HG02642 (cell line): ENCODE data around the gene CPOX.
"Not testable (repeated sequence)": the region's sequence is repeated elsewhere in the genome, so short reads cannot be mapped to it uniquely, and the experiment has no call there.

Experiments used
- ATAC-seq: cut with Tn5 transposase; IDR thresholded peaks from one replicate; pipeline ENCODE4 v1.9.1; 2021; ENCODE audit warnings: mild to moderate bottlenecking; ENCODE audit not compliant: unreplicated experiment, poor library complexity

The CPOX gene

DNA sequence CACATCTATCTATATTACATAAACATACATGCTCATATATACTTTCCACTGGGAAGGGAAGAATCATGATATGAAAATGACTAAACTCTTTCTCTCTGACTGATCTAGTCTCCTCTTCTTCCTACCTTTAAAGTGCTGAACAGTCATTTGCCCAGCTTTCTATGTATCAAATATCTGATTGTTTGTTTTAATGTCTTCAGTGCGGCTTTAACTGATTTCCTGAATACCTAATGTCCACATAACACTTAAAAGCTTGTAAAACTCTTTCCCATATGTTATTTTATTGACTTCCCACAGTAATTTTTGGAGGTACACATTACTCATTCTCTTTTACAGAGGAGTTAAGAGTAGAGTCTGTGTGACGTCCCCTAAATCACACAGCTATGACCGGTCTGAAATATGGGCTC lies 28.2 kb downstream of the CPOX start:
- ATAC-seq = no peak

DNA sequence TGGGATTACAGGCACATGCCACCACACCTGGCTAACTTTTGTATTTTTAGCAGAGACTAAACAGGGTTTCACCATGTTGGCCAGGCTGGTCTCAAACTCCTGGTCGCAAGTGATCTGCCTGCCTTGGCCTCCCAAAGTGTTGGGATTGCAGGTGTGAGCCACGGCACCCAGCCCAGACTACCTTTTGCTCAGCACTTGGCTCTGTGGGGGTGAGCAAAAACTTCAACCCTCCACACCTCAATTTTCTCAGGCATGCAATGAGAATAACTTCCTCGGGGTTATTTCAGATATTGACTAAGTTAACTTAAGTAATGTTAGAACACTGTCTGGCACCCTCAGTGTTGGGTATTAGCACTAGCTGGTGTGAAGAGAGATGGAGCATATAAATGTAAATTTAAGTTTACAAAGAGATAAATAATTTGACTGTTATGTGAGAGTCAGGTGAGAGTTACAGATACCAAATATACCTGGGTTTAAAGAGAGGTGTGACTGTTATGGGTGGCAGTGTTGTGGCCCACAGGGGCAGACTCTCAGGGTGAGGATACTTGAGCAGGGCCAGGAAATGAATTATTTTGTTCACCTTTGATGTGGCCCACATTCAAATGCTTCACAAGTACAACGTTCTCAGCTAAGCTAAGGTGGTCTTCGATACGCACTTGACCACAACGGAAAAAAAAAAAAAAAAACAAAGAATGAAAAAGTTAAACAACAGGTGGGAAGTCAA lies 29.0 kb downstream of the CPOX start:
- ATAC-seq = peak; percentile 19

DNA sequence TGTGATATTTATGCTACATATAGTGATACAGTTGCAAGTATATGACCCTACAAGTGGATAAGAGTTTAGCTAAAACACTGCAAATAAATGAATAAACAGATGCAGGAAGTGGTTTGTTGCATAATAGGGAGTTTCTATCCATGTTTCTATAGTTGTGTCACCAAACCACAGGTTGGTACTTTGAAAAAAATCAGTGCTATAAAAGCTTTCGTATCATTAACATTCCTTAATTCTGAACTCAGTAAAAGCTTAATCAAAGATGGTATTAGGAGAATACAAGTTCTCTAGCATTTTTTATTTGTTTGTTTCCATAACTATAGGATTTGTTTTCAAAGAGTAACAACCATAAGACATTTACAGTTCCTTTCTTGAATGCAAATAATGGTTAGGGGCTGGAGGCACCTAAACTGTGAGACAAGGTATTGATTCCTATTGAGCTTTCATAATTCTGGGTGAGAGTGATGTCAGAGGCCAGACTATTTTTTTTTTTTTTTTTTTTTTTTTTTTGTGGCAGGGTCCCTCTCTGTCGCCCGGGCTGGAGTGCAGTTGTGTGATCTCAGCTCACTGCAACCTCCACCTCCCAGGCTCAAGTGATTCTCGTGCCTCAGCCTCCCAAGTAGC lies 29.6 kb downstream of the CPOX start:
- ATAC-seq = peak; percentile 59

DNA sequence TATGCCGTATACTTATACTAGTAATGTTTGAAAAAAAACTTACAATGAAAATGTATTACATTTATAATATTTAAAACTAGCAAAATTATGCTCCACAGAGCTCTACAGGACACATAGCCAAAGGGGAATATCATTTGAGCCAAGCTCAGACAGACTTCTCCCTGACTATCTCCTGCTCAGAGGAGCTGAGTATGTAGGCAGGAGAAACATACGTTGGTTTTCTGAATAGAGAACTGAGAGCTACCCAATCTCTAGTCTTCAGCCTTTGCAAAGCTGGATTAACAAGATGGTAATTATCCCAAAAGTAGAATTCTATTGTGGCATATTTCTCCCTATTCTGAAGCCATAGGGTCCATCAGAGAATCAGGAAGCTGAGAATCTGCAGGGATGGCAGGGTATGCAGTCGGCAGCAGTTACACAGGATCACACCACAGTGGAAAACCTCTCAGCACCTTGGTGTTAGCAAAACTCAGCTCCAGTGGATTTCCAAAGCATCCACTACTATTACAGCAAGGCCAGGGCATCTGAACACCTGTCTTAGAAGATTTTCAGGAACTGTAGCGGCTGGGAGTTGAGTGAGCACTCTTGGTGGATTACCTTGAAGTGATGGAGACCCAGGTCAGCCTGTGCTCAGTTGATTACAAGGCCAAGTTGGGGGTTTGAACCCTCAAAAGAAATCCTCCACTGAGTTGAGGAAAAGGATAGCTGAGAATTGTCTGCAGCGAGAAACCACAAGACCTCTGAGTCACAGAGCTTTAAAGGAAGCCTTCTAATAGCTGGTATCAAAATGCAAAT lies 31.5 kb downstream of the CPOX start:
- ATAC-seq = no peak

DNA sequence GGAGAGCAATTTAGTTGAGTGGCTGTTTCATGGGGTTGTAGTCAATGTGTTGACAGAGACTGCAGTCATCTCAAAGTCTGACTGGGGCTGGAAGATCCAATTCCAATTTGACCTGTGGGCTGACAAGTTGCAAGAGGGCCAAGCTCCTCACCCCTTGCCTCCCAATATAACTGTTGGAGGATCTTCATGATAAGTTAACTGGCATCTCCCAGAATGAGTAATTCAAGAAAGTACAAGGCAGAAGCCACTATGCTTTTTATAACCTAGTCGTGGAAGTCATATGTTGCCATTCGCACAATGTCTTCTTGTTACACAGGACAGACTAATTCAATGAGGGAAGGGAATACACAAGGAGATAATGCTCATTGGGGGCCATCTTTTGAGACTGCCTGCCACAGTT lies 32.5 kb downstream of the CPOX start:
- ATAC-seq = no peak

DNA sequence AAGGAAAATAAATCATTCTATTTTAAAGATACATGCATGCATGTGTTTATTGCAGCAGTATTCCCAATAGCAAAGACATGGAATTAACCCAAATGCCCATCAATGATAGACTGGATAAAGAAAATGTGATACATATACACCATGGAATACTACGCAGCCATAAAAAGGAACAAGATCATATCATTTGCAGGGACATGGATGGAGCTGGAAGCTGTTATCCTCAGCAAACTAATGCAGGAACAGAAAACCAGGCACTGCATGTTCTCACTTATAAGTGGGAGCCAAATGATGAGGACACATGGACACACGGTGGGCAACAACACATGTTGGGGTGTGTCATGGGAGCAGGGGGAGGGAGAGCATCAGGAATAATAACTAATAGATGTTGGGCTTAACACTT lies 33.6 kb downstream of the CPOX start:
- not testable (repeated sequence) for ATAC-seq

DNA sequence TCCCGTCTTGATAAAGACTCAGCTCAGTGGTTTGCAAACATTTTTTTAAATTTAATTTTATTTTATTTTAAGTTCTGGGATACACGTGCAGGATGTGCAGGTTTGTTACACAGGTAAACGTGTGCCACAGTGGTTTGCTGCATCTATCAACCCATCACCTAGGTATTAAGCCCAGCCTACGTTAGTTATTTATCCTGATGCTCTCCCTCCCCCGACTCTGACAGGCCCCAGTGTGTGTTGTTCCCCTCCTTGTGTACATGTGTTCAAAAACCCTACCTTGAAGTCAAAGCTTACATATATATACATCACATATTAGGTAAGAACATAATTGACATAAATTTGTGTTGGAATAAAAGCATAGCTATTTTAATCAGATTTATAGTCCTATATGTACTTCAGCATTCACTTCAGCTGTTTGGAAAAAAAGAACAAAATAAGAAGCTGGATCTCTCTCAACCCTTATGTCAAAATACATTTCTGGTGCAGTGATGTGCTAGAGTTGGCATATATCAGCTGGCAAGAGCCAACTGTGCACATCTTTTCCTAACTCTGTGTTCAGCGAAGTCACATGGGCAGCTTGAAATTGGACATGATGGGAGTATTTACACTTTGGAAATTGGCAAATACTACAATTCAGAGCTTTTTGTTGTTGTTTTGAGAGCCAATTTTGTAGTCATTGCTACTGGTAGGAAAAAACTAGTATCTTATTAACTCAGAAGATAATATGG lies 35.1 kb downstream of the CPOX start:
- no peak for ATAC-seq

DNA sequence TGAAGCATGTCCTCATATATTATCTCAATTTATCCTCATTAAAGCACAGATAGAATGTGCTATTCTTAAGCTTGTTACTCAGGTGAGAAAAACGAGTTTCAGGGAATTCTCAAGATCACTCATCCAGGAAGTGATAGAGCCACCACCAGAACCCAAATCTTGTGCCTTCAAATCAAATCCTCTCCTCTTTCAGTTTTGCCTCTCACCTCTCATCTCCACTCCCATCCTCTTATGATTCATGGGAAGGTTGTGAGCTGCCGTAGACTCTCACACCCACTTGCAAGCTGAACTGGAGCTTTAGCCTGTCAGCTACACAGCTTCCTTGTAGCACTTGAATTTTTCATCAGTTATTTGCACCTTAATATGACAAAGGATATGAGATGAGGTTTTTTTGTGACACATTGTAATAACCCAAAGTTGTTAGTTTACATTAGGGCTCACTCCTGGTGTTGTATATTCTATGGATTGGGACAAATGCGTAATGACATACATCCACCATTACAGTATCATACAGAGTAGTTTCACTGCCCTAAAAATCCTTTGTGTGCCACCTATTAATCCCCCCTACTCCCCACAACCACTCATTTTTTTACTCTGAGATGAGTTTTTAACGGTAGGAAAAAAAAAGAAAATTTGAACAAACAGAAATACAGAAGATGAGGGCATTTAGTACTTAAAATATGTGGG lies 35.9 kb downstream of the CPOX start:
- no peak for ATAC-seq

DNA sequence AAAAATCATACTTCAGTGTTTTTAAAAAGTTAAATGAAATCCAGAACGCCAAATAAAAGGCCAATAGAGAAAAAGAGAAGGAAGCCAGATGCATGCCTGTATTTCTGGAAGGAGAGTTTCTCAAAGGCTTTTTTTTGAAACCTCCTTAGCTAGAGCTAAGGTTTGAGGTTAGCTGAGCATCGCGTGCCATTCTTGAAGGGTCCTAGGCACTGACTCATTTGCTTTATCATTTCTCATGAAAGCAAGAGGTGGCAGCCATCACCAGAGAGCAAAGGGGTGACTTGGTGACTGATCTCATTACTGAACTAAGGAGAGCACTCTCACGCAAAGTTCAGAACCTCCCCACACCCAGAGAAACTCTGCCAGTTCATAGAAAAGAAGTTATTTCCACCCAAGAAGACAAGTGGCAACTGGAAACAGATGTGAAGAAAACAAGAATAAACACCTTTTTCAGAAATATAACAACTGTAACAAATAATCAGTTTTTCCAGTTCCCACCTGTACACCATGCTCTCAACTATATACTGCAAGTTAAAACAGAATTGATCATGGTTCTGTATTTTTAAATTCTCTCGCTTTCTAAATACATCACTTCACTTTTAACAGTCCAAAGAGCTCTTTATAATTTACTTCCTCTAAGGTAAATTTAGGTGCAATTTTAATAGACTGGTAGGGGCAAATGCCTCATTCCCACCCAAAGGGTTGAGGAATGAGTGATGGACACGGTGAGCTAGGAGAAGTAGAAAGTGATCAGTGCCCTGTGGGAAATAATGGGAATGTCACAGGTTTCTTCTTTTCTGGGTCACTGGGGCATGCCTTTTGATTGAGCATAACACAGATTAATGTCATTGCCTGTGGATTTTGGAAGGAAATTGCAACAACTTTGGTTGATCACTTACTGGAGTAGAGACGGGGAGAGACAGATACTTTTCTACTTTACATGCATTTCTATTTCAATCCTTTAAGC lies 37.0 kb downstream of the CPOX start:
- peak; percentile 79 for ATAC-seq

DNA sequence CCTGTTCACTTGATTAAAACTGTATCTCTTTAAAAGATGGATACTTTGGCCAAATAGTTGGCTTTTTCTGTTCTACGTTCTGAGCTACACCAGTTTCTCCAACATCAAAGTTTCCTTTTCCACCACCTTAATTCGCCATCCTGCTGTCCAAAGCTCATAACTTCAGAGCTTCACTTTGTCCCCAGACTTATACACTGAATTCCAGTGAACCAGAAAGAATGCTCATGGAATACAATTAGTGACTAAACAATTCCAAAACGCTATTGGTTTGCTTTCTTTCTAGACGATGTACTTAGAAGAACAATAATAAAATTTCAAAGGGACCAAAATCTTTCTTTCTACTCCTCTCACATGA lies 38.4 kb downstream of the CPOX start:
- ATAC-seq = no peak

DNA sequence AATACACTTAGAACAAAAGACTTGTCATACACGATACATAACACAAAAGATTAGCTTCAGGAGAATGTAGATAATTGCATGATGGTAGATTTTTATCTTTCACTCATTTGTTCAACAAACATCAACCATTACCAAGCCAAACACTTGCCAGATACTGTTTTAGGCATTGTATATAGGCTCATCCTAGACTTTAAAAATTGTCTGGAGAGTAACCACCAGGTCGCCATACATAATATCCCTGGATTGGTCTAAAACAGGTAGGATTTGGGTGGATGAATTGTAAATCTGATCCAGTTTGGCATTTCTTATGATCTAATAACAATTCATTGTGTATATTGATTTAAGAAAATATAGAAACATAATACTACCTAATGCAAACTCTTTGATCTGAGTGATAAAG lies 38.8 kb downstream of the CPOX start:
- ATAC-seq = no peak

DNA sequence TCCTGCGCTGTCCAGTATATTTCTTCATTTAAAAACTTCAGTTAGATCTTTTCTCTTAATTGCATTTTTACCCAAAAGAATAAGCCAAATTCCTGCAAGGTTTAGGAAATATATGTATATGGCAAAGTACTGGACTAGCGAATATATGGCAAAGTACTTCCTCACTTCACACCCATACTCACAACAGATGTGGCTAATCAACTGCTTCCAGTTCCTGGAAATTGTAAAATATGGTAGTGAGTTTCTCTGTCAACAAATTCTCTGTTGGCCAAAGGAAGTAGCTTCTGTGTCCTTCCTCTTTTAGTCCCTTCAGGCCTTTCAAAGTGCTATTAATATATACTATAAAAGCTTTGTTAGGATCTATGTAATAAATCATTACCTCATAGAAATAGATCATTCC lies 39.7 kb downstream of the CPOX start:
- ATAC-seq = no peak

DNA sequence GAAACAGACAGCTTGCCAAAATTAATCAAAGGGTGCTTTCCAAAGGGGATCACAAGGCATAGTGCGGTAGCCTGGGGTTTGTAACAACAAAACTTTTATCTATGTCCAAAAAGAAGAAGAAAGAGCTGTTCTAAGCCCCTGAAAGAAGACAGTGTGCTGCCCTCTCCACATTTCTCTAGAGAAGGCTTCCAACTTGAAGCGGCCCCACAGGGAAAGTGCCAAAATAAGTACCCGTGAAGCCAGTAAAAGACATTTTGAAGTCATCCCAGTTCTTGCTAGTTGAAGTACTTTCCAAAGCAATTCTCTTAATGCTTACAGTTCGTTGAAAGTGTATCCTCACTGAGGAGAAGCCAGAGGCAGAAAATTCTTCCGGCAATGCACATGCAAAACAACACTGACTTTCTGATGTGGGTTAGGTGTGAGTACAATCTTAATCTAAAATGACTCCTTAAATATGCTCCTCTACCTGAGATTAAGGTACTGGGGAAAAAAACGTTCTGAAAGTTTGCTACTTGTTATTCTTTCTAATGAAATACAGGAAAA lies 40.3 kb downstream of the CPOX start:
- no peak for ATAC-seq

DNA sequence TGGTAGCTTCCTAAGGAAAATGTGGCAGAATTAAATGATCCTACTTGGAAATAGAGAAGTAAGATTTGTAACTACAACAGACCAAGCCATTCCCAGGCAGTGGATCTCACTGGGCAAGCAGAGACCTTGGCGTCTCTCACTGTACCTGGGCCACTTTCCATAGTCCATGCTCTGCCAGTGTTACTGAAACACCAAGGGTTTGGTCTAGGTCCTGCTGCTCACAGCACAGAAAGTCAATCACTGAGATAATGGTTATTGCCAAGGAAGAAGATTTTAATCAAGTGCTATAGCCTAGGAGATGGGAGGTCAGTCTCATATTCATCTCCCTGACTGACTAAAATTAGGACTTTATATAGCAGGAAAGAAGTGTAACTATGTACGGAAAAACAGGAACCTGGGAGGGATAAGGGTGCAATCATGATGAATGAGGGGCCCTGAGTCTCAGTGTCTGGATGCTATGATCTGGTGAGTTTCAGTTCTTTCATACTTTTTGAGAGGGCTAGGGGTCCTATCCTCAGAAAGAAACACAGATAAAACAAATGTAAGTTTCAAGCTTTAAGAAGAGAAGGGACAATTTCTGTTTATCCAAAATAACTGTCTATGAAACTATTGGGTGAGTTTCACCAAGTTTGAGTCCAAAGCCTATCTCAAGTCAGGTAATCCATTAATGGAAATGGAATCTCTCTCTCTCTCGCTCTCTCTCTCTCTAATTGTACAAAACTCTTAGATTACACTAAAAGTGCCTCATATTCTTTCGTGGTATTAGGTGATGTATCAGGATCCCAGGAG lies 41.0 kb downstream of the CPOX start:
- ATAC-seq = no peak

DNA sequence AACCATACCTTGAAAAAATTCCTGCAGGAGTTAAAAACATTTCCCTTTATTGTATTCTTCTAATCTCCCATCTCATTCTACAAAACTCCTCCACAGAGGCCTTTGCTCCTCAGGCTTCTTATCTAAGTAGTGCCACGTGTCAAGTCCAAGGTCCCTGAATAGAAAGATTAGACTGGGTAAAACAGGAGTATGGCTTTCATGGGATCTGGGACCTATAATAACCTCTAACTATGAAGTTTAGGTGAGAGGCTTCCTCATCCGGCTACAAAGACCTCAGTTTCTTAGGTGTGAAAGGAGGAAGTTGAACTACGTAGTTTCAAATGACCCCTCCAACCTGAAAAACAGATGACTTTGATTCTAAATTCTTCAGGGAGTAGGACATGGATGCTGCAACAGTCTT lies 41.7 kb downstream of the CPOX start:
- no peak for ATAC-seq

DNA sequence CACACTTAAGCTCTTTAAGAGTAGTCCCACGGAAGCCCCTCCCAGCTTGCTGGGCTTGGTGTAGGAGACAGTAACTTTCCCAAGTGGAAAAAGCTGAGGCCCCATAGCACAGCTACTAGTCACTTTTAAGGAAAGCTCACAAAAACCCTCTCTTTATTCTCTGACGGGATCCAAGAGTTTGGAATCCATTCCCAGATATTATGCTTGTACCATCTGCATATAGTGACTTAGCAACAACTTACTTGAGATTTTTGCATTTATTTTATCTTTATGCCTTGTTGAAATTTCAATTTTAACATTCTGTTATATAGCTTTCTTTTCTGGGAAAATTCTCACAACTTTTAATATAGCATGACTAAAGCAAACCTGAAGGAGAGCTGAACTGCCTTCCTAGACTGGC lies 42.2 kb downstream of the CPOX start:
- no peak for ATAC-seq

DNA sequence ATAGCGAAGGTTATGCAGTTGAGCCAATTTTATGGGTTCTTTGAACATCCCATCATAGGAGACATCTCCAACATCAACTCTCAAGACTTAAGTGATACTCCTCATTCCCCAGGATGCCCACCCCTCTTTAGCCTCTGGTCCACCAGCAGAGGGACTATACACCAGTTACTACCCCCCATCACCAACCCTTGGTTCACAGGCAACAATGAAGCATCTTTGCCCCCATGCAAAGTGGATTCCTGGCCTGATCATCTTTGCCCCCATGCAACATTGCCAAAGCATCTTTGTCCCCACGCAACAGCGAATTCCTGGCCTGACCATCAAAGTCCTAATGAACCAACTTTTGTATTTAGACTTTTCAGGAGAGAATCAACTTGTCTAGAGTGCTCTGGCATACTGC lies 42.6 kb downstream of the CPOX start:
- no peak for ATAC-seq

DNA sequence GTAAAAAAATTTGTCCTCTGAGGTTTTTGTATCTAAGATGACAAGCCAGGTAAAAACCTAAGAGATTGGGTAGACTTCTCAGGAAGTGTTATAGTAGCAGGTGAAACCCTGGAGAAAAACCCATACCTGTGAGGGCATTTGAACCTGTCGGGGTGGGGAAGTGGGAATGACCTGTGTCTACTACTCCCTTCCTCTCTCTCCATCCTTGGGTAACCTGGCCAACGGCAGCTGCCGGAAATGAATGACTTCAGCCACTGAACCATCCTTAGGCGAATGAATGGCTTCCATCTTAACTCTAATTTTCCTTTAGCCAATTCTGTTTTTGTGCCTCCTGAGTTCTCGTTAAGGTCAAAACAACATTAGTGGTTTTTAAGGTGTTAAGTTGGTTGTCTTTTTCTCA lies 44.9 kb downstream of the CPOX start:
- no peak for ATAC-seq
